Skin epidermis (tissue), 12 donors: Measurements from ENCODE around the gene CXCR1.
A peak's percentile ranks its signal among the peaks of the same experiment; 100 is the strongest.
"Not testable (repeated sequence)": the region's sequence is repeated elsewhere in the genome, so short reads cannot be mapped to it uniquely, and the experiment has no call there.

ENCODE experiments used
- H3K27ac ChIP-seq, 21 experiments: fragments of 200-600 bp; sonication (generic) in 11 of 21; one replicate each; pipeline ENCODE4 v1.5.0; 2020; ENCODE audit warnings: mild to moderate bottlenecking in 3 of 21, inconsistent platforms in 2 of 21, moderate library complexity in 2 of 21
- H3K4me3 ChIP-seq, 7 experiments: fragments of 200-600 bp; sonication (generic) in 2 of 7; one replicate each; pipeline ENCODE4 v1.5.0; 2020; ENCODE audit warnings: inconsistent platforms in 2 of 7, mild to moderate bottlenecking in 2 of 7, moderate library complexity in 1 of 7

Gene CXCR1

GRCh38 chr2:218166791-218167190 lies at the start of gene CXCR1:
TSS of gene CXCR1 (minus strand) at chr2:218166962. CDS start at chr2:218165211, 1,751 bp downstream.
- no peak within 1 kb of the TSS for H3K4me3 ChIP-seq
- H3K27ac ChIP-seq, result peak within 1 kb of the TSS in 1 of 21 experiments; percentile 18

DNA sequence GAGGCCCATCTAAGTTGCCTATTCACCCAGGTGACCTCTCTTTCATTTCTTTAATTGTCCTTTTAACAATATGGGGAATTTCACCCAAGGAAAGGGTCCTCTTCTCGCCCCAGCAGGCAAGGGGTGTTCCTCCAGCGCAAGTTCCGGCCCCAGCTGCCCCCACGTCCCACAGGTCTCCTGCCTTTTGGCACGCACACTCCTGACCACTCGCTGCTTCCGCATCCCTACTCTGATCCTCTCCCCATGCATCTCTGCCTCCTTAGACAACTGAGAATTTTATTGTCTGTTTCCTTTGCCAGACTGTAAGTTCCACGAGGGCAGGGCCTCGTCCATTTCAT lies 49.5 kb upstream of the CXCR1 start:
- Histone ChIP-seq H3K27ac (peak overlapping the region in 20 of 21 experiments; percentile 94 to 100 (median 99)), H3K4me3 (peak overlapping the region; percentile 68 to 99 (median 98))

DNA sequence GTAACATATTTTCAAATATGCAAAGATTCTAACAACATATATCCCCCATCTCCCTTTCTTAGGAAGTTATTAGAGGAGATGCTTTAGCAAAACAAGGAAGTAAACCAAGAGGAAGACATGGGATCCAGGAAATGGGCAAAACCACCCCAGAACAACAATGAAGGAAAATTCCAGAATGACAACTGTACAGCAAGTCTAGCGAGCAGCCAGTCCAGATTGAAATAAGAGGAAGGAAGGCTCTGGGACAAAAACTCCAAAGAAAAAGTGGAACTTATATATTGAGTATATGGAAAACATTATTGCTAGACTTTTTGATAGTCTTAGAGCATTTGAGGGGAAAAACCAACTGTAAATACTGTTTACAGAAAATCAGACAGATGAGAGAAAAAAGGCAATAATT lies 47.4 kb upstream of the CXCR1 start:
- Histone ChIP-seq H3K4me3 (no peak overlapping the region), H3K27ac (no peak overlapping the region)

DNA sequence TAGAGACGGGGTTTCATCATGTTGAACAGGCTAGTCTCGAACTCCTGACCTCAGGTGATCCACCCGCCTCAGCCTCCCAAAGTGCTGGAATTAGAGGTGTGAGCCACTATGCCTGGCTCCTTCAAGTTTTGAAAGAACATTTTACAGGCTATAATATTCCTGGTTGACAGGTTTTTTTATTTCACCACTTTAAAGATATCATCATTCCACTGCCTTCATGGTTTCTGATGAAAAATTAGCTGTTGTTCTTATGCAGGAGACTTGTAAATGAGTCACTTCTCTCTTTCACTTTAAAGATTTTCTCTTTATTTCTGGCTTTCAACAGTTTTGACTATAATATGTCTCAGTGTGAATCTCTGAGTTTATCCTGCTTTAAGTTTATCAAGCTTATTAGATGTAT lies 42.3 kb upstream of the CXCR1 start:
- Histone ChIP-seq H3K4me3 (no peak overlapping the region), H3K27ac (no peak overlapping the region)

- no peak overlapping the region for H3K27ac ChIP-seq
- no peak overlapping the region for H3K4me3 ChIP-seq
Observed at GRCh38 chr2:218202266-218202665, 35.5 kb upstream of the CXCR1 start.

- H3K27ac ChIP-seq, result no peak overlapping the region
Observed at GRCh38 chr2:218196974-218197373, 30.2 kb upstream of the CXCR1 start.

DNA sequence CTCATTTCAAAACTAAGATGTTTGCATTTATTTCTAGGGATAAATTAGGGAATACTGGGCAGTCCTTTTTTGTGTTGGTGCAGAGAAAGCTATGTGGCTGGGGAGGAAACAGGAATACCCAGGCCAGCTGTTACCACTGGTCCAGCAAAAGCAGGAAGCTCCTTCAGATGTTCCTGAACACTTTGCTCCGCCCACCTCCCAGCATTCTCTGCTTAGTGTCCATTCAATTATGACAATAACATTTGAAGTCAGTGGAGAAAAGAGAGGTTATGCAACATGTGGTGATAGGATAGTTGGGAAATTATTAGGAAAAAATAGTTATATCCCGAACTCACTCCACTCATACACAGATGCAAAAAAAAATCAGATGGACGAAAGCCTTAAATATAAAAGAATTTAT lies 28.1 kb upstream of the CXCR1 start:
- H3K27ac ChIP-seq, result no peak overlapping the region
- no peak overlapping the region for H3K4me3 ChIP-seq

More at GRCh38 chr2:218196974-218197373, 30.2 kb upstream of the CXCR1 start:
- no peak overlapping the region for H3K4me3 ChIP-seq

DNA sequence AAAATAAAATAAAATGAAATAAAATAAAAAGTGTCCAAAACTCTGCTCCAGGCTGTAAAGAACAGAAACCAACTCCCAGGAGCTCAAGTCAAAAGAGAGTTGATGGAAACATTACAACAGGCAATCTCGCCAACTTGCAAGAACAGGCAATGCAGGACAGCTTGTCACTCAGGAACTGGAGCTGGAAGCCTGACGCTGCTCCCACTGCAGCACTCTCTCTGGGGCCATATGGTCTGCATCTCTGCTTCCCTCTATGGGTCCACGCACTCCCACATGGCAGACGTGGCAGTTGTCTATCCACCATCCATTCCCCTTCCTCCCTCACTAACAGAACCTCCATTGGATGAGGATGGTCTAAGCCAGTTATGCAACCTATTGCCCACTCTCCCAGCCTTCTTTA lies 26.9 kb upstream of the CXCR1 start:
- Histone ChIP-seq H3K27ac (no peak overlapping the region), H3K4me3 (no peak overlapping the region)

- Histone ChIP-seq H3K27ac (no peak overlapping the region), H3K4me3 (no peak overlapping the region)
Observed at GRCh38 chr2:218192902-218193430, 26.2 kb upstream of the CXCR1 start.

GRCh38 chr2:218188528-218188927 lies 21.8 kb upstream of the CXCR1 start:
- no peak overlapping the region for H3K27ac ChIP-seq

GRCh38 chr2:218187296-218188015 lies 20.7 kb upstream of the CXCR1 start:
- Histone ChIP-seq H3K27ac (peak overlapping the region in 4 of 21 experiments; percentile 11 to 35 (median 29)), H3K4me3 (no peak overlapping the region)

More at GRCh38 chr2:218188528-218188927, 21.8 kb upstream of the CXCR1 start:
- H3K4me3 ChIP-seq, result no peak overlapping the region

- no peak overlapping the region for H3K4me3 ChIP-seq
- peak overlapping the region in 4 of 21 experiments; percentile 11 to 35 (median 29) for H3K27ac ChIP-seq
Observed at GRCh38 chr2:218186876-218187275, 20.1 kb upstream of the CXCR1 start.

GRCh38 chr2:218186355-218186766 lies 19.6 kb upstream of the CXCR1 start:
- no peak overlapping the region for H3K4me3 ChIP-seq
- peak overlapping the region in 4 of 21 experiments; percentile 11 to 35 (median 29) for H3K27ac ChIP-seq

- no peak overlapping the region for H3K27ac ChIP-seq
- no peak overlapping the region for H3K4me3 ChIP-seq
Observed at GRCh38 chr2:218184331-218184730, 17.6 kb upstream of the CXCR1 start.

DNA sequence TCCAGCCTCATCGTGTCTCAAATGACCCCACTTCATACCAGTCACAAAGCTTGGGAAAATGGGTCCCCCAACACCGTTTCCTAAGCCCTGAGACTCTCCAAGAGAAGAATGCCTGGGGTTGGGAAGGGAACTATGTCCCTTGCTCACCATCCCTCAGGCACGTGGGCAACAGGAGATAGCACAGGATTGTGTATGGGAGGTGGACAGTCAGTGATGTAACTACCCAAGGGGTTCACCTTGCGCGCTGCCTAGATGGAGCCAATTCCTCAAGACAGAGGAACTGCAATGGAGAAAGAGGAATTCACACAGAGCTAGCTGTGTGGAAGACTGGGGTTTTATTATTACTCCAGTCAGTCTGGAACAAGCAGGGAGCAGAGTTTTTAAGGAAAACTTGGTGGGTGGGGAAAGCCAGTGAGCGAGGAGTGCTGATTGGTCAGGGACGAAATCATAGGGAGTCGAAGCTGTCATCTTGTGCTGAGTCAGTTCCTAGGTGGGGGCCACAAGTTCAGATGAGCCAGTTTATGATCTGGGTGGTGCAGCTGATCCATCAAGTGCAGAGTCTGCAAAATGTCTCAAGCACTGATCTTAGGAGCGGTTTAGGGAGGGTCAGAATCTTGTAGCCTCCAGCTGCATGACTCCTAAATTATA lies 13.8 kb upstream of the CXCR1 start:
- Histone ChIP-seq H3K4me3 (no peak overlapping the region), H3K27ac (no peak overlapping the region)

GRCh38 chr2:218179782-218180181 lies 13.0 kb upstream of the CXCR1 start:
- Histone ChIP-seq H3K27ac (no peak overlapping the region), H3K4me3 (no peak overlapping the region)

GRCh38 chr2:218172845-218173244 lies 6.1 kb upstream of the CXCR1 start:
- no peak overlapping the region for H3K4me3 ChIP-seq
- H3K27ac ChIP-seq, result no peak overlapping the region

- H3K27ac ChIP-seq, H3K4me3 ChIP-seq: not testable (repeated sequence)
Observed at GRCh38 chr2:218171744-218172143, 5.0 kb upstream of the CXCR1 start.

DNA sequence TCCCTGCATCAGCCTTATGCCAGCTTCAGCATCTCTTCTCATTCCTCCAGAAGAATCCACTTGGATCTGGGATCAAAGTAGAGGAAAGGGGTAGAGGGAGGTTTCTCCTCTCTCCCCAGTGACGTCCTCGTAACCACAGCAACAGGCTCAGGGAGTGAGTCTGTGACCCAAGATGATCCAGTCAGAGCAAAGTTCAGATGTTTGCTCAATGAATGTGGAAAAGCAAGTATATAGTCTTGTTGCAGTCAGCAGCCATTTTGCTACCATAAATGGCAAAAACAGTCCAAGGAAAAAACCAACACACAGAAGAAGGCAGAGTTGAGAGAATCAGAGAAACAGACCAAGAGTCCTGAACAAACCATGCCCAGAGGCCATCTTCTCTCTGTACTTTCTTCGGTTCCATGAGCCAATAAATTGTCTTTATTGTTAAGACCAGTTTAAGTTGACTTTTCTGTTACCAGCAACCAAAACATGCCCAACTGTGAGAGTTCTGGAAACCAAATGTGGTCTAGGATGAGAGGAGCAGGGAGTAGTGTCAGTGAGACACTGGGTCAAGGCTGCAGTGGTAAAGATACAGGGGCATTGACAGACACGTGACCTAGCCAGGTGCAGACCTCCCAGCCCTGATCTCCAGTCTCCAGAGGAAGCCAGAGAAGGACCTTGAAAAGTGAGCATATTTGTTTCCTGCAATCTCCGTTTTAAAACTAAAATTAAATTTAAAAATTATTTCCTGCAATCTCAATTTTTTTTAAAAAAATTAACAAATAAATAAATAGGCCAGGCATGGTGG lies 3.2 kb upstream of the CXCR1 start:
- Histone ChIP-seq H3K27ac (no peak overlapping the region), H3K4me3 (no peak overlapping the region)
